HEK293 (cell line): ENCODE measurements around the gene IRF2BPL.

ENCODE experiments used
- GLI2 ChIP-seq: fragments of 450-650 bp; formaldehyde crosslinking; IDR thresholded peaks from 2 replicates; pipeline ENCODE4; 2017; ENCODE audit warnings: missing biosample characterization, missing genetic modification characterization, low read depth, borderline replicate concordance
- ZNF10 ChIP-seq: fragments of 450-650 bp; formaldehyde crosslinking; IDR thresholded peaks from 2 replicates; pipeline ENCODE4 v1.5.1; 2017; ENCODE audit warnings: missing biosample characterization, missing genetic modification characterization
- TF ChIP-seq, protein P1 (sequence below): fragments of 450-650 bp; formaldehyde crosslinking; IDR thresholded peaks from 2 replicates; pipeline ENCODE4 v1.5.1; 2016; ENCODE audit warnings: missing biosample characterization, missing genetic modification characterization, borderline replicate concordance
- TF ChIP-seq, protein P2 (sequence below): fragments of 450-650 bp; formaldehyde crosslinking; IDR thresholded peaks from 2 replicates; pipeline ENCODE4 v1.5.1; 2016; ENCODE audit warnings: missing biosample characterization, missing genetic modification characterization

DNA sequence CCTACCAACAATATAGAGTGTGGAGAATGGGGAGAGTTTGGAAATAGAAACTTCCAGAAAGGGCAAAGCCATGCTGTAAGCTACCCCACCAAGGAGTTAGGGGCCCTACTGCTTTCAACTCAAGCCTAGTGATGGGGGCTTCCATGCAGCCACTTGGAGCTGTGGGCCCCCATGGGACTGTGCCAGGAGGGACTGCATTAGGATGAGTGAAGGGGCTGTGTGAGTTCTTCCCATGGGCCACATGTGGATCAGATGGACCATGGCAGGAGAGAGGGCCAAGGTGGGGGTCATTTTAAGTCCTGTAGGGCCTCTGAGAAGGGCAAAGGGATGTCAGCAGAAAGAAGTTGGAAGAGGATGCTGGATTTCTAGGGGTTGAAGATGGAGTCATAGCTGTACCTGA, 46.5 kb upstream of the IRF2BPL start:
- TF ChIP-seq, protein P1, sequence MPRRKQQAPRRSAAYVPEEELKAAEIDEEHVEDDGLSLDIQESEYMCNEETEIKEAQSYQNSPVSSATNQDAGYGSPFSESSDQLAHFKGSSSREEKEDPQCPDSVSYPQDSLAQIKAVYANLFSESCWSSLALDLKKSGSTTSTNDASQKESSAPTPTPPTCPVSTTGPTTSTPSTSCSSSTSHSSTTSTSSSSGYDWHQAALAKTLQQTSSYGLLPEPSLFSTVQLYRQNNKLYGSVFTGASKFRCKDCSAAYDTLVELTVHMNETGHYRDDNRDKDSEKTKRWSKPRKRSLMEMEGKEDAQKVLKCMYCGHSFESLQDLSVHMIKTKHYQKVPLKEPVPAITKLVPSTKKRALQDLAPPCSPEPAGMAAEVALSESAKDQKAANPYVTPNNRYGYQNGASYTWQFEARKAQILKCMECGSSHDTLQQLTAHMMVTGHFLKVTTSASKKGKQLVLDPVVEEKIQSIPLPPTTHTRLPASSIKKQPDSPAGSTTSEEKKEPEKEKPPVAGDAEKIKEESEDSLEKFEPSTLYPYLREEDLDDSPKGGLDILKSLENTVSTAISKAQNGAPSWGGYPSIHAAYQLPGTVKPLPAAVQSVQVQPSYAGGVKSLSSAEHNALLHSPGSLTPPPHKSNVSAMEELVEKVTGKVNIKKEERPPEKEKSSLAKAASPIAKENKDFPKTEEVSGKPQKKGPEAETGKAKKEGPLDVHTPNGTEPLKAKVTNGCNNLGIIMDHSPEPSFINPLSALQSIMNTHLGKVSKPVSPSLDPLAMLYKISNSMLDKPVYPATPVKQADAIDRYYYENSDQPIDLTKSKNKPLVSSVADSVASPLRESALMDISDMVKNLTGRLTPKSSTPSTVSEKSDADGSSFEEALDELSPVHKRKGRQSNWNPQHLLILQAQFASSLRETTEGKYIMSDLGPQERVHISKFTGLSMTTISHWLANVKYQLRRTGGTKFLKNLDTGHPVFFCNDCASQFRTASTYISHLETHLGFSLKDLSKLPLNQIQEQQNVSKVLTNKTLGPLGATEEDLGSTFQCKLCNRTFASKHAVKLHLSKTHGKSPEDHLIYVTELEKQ (tag by site-specific recombination): no peak
- TF ChIP-seq ZNF10 (no peak), GLI2 (tag by site-specific recombination) (no peak)
- TF ChIP-seq, protein P2, sequence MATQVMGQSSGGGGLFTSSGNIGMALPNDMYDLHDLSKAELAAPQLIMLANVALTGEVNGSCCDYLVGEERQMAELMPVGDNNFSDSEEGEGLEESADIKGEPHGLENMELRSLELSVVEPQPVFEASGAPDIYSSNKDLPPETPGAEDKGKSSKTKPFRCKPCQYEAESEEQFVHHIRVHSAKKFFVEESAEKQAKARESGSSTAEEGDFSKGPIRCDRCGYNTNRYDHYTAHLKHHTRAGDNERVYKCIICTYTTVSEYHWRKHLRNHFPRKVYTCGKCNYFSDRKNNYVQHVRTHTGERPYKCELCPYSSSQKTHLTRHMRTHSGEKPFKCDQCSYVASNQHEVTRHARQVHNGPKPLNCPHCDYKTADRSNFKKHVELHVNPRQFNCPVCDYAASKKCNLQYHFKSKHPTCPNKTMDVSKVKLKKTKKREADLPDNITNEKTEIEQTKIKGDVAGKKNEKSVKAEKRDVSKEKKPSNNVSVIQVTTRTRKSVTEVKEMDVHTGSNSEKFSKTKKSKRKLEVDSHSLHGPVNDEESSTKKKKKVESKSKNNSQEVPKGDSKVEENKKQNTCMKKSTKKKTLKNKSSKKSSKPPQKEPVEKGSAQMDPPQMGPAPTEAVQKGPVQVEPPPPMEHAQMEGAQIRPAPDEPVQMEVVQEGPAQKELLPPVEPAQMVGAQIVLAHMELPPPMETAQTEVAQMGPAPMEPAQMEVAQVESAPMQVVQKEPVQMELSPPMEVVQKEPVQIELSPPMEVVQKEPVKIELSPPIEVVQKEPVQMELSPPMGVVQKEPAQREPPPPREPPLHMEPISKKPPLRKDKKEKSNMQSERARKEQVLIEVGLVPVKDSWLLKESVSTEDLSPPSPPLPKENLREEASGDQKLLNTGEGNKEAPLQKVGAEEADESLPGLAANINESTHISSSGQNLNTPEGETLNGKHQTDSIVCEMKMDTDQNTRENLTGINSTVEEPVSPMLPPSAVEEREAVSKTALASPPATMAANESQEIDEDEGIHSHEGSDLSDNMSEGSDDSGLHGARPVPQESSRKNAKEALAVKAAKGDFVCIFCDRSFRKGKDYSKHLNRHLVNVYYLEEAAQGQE: no peak
